Uterus (tissue), 2 donors: ENCODE data around the gene GPHN.

Experiments used
- CTCF ChIP-seq, 4 experiments: fragments of 200-600 bp in 2 of 4; fragments of 450-650 bp in 2 of 4; sonication (generic) in 2 of 4; IDR thresholded peaks; one replicate each; pipeline ENCODE4 v1.5.1; 2016 to 2019; ENCODE audit warnings: antibody characterized with exemption in 4 of 4, mild to moderate bottlenecking in 2 of 4, moderate library complexity in 1 of 4
- POLR2A ChIP-seq, 2 donors: fragments of 450-650 bp; IDR thresholded peaks; one replicate each; pipeline ENCODE4 v1.6.1; 2016; ENCODE audit warnings: antibody characterized with exemption in 2 of 2, mild to moderate bottlenecking in 1 of 2, moderate library complexity in 1 of 2

- TF ChIP-seq CTCF (IDR thresholded peaks at IDR 0.05): no peak
- TF ChIP-seq POLR2A (IDR thresholded peaks at IDR 0.05): no peak
Observed at GRCh38 chr14:66979101-66979974, 471.4 kb downstream of the GPHN start.
